Hepatocyte (in vitro differentiated cells): ENCODE data around the gene CINP.

ENCODE experiments used
- EZH2 ChIP-seq: fragments of 200-600 bp; sonication (generic); IDR thresholded peaks from 2 replicates; pipeline ENCODE4 v1.6.1; 2016; ENCODE audit warnings: antibody characterized with exemption, mild to moderate bottlenecking, borderline replicate concordance
- TF ChIP-seq, protein P1 (sequence below): fragments of 200-600 bp; sonication (generic); IDR thresholded peaks from 2 replicates; pipeline ENCODE4 v1.5.1; 2016; ENCODE audit warnings: antibody characterized with exemption, mild to moderate bottlenecking; ENCODE audit not compliant: poor library complexity

DNA sequence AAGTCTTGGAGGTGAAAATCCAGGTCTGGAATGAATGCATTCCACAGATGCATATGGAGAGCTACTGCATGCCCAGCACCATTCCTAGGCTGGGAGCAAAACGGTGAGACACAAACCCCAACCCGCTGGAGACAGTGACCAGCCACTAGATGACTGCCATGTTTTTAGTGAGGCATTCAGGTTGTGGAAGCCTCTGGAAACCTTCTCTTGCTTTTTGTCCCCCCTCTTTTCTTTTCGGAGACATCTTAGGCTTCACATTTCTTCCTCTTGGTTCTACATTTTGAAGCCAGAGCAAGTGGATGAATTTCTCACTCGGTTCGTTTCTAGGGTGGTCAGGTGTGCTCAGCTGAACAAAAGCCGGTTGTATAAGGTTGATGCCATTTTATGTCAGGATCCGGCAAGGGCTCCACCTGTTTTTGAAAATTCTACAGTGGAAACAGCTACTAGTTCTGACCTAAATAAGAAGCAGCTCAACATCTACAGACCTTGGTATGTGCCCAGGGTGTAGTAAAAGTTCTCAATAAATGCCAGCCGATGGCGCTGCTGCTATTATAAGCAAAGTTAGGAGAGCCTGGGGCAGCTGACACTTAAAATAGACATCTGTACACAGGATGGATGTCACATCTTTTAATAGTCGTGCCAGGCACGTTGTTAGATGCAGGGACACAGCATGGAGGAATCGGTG is 45.0 kb downstream of the CINP start:
- TF ChIP-seq, protein P1, sequence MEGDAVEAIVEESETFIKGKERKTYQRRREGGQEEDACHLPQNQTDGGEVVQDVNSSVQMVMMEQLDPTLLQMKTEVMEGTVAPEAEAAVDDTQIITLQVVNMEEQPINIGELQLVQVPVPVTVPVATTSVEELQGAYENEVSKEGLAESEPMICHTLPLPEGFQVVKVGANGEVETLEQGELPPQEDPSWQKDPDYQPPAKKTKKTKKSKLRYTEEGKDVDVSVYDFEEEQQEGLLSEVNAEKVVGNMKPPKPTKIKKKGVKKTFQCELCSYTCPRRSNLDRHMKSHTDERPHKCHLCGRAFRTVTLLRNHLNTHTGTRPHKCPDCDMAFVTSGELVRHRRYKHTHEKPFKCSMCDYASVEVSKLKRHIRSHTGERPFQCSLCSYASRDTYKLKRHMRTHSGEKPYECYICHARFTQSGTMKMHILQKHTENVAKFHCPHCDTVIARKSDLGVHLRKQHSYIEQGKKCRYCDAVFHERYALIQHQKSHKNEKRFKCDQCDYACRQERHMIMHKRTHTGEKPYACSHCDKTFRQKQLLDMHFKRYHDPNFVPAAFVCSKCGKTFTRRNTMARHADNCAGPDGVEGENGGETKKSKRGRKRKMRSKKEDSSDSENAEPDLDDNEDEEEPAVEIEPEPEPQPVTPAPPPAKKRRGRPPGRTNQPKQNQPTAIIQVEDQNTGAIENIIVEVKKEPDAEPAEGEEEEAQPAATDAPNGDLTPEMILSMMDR: no peak
- TF ChIP-seq EZH2: no peak
